GM19239 (cell line): ENCODE data around the gene SPTBN4.
"Not testable (repeated sequence)": the region's sequence is repeated elsewhere in the genome, so short reads cannot be mapped to it uniquely, and the experiment has no call there.

Source experiments
- DNase-seq: peaks from one replicate; pipeline ENCODE4 v3.0.0; 2011; ENCODE audit warnings: low spot score; ENCODE audit not compliant: insufficient read length
- FAIRE-seq: peaks from 2 replicates; lab custom pipeline; 2011; peaks lifted over from hg19 to GRCh38; lab: Jason Lieb, UNC

The SPTBN4 gene

DNA sequence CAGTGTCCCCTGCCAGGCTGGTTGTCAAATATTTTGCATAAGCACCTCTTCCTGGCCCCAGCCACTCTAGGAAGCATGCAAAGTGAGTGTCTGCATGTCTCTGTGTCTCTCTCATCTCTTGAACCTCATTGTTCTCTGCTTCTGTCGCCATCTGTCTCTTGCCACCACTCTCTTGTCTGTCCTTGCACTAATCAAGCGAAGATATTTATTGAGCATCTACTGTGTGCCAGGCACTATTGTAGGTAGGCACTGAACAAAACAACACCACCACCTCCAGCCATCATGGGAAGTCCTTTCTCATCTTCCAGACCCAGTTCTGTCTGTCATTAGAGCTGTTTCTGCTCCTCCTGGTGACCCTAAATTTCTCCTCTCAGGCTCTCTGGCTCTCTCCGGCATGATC, 57.9 kb downstream of the SPTBN4 start:
- FAIRE-seq (no peak), DNase-seq (no peak)

DNA sequence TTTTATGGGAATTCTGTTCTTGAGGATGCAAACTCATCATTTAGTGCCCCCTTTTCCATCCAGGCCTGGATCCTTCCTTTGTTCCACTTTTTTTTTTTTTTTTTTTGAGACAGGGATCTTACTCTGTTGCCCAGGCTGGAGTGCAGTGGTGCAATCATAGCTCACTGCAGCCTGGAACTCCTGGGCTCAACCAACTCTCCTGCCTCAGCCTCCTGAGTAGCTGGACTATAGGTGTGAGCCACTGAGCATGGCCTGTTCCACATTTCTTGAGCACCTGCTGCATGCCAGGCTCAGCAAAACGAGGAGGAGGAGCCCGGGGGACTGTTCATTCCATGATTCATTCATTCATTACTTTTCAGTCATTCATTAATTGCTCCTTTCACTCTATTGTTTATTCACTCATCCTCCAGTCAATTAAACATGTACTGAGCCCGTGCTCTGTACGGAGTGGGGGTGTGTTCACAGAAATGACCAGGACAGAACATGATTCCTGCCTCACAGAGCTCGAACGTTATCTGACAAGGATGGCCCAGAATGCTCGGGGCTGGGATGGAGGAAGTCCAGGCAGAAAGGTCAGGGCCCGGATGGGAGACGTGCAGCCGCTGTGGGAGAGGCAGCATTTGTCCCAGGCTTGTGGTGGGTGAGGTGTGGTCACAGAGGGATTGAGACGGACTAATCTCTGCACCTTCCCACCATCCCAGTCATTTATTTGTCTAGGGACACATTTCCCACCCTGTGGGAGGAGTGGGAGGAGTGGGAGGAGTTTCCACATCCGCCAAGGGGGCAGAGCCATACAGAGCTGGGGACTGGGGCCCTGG, 58.6 kb downstream of the SPTBN4 start:
- DNase-seq (no peak), FAIRE-seq (no peak)

DNA sequence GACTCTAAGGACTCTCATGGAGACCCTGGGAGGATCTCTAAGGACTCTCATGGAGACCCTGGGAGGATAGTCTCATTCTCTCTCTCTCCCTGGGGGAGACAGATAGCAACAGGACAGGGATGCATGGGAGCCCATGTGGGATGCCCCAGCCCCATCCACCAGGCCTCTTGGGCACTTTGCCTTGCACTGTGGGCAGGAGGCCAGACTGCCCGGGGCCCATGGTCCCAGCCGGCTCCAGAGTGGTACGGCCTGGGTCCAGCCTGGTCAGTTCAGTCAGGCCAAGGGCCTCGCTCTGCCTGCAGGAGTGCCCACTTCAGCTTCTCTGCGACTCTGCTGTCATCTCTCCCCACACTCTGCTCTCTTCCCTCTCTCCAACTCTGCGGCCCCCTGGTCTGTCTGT, 61.3 kb downstream of the SPTBN4 start:
- FAIRE-seq (no peak), DNase-seq (no peak)

DNA sequence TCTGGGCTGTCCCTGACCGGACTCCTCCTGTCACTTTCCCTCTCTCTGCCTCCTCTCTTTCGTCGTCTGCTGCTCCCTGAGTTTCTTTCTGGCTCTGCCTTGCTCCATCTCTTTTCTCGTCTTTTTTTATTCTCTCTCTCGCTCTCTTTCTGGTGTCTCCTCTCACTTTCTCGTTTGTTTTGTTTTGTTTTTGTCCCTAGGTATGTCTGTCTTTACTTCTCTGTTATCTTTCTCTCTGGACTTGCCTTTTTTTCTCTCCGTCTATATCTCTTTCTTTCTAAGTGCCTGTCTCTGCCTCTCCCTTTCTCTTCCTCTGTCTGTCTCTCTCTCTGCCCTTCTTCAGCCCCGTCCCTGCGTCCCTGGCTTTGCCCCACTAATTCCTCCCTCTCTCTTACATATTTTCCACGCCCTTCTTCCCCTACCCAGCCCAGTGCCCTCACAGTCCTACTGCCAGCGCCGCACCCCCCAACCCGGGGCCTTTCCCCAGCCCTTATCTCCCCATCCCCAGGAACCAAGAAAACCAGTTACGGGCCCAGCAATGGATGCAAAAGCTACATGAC, 61.8 kb downstream of the SPTBN4 start:
- no peak for DNase-seq
- FAIRE-seq: no peak

DNA sequence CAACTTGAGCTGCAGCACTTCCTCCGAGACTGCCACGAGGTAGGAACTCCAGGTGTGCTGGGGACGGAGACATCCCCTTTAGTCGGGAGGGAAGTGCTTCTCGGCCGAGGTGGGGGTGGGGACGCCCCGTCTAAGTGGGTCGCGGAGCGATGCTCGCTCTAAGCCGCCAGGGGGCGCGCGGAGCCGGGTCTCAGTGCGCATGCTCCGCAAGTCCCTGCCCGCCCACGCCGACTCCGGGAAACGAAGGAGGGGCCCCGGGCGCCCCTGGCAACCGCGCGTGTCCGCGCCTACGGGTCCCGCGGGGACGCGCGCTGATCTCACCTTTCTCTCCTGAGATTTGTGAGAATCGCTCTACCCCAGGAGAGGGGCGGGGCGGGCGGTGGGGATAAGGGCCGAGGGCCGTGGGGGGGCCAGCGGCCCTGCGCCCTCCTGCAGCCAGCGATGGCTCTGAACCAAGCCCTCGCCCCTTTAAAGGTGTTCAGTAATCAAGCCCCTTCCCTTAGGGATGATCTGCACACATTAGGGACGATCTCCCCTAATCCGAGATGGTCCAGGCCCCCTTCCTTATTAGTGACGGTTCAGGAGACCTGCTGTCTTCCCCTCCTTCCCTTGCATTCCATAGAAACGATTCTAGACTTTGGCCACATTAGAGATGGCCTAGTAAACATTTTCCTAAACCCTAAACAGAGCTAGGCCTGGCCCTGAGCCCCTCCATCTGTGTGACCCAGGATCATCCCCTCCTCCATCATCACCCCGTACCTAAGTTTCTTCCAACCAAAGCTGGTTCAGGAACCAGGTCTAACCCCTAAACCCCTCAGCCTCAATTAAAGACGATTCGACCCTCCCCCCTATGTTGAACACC, 62.5 kb downstream of the SPTBN4 start:
- FAIRE-seq: peak; percentile 93
- DNase-seq: peak; percentile 99

DNA sequence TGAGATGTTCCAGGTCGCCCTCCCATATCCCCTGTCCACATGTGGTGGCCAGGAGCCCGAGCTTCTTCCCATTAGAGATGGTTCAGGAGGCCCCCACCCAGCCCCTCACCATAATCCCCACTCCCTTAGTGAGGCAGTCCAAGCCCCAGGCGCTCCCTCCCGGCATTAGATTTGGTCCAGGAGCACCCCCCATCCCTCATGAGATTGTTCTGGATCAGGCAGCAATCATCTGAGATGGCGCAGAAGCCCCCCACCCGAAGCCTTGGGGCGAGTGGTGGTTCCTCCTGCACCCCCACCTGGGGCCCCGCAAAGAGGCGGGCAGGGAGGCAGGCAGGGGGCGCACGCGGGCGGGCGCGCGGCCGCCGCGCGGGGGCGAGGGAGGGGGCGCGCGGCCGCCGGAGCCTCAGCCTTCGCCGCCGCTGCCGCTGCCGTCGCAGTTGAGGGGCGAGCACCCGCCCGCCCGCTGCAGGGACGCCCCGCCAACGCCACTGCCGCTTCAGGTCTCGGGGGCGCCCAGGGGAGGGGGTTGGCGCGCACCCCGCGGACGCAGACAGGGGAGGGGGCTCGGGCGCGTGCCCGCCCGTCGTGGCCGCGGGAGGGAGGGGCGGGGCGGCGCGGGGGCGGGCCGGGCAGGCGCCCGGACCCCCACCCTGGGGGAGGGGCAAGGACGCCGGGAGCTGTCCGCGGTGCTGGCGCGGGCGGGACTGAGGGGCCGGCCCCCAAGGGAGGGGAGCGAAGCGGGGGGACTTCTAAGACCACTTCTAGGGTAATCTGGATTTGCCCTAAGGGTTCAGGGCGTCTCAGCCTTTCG, 63.5 kb downstream of the SPTBN4 start:
- DNase-seq (no peak), FAIRE-seq (no peak)

DNA sequence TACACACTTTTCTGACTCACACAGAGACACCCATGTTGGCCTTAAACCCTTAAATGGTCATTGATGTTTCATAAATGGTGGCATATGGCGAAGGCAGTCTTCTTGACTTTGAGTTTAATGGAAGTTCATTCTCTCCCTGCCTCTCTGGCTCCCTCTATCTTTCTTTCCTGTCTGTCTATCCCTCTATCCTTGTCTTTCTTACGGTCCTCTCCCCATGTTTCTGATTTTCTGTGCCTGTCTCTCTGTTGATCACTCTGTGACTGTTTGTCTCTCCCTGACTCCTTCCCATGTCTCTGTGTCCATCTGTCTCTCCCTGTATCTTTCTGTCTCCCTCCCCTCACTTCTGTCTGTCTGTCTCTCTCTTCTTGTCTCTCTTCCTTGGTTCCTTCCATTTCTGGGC, 66.7 kb downstream of the SPTBN4 start:
- DNase-seq (no peak), FAIRE-seq (no peak)

DNA sequence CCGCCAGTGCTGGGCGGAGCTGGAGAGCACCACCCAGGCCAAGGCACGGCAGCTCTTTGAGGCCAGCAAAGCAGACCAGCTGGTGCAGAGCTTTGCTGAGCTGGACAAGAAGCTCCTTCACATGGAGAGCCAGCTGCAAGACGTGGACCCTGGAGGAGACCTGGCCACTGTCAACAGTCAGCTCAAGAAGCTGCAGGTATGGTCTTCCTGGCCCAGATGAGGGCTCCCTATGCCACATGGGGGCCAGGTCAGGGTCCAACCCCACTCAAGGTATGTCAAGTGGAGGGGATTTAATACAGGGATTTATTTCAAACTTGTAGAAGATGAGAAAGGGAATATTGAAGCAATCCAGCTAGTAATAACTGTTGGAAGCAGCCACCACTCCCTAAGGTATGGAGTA, 67.3 kb downstream of the SPTBN4 start:
- no peak for FAIRE-seq
- no peak for DNase-seq

DNA sequence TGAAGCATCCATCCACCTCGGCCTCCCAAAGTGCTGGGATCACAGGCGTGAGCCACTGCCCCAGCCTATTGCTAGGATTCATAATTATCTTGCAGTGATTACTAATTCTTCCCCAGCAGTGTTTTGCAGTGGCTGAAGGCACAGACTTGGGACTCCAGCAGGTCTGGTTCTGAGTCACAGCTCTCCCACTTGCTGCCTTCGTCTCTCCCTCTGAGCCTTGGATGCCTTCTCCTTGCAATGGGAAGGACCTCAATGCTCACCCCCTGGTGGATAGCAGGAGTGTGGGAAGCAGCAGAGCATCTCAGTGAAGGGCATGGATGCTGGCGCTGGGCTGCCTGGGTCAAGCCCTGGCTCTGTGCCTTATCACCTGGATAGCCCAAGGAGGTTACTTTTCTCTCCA, 72.3 kb downstream of the SPTBN4 start:
- FAIRE-seq (no peak), DNase-seq (no peak)

DNA sequence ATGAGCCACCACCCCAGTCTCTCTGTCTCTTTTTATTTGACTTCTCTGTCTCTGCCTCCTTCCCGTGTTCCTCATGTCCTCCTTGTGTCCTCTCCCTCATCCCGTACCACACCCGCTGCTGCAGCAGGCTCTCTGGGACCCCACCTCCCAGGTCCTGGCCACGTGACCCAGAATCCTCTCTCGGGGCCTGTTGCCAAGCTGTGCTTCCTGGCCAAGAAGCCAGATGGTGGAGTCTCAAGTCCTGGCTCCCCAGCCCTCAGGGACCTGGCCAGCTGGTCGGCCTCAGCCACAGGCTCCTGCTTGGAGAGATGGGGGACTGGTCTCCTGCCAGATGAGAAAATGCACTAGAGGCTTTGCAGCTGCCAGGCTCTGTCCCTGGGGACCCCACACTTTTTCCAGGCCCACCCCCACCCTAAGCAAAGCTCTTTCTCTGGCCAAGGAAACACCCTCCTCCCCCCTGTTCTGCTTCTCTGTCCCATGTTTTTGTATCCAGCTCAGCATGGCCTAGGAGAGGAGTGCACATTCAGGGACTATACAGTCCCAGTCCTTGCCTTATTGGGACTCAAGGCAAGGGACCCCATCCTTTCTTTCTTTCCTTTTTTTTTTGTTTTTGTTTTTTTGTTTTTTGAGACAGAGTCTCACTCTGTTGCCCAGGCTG, 75.5 kb downstream of the SPTBN4 start:
- FAIRE-seq (no peak), DNase-seq (no peak)

DNA sequence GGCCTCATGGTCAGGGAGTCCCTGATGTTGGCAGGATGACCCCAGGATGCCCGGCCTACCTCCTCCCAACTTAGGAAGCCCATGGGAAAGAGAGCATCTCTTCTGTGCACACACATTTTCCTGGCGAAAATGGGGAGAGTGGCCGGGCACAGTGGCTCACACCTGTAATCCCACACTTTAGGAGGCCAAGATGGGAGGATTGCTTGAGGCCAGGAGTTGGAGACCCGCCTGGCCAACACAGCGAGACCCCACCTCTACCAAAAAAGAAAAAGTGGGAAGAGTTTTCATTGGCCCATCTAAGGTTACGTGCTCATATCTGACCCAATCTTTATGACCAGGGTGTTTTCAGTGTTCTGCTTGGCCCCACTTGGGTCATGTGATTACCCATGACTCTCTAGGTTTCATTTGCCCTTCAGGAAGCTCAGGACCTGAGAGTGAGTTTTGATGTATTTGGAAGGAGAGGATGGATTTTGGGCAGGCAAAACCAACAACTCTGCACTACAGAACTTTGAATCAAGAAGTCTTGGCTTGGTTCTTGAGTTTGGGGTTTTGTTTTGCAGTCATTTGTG, 76.3 kb downstream of the SPTBN4 start:
- DNase-seq (no peak), FAIRE-seq (no peak)

DNA sequence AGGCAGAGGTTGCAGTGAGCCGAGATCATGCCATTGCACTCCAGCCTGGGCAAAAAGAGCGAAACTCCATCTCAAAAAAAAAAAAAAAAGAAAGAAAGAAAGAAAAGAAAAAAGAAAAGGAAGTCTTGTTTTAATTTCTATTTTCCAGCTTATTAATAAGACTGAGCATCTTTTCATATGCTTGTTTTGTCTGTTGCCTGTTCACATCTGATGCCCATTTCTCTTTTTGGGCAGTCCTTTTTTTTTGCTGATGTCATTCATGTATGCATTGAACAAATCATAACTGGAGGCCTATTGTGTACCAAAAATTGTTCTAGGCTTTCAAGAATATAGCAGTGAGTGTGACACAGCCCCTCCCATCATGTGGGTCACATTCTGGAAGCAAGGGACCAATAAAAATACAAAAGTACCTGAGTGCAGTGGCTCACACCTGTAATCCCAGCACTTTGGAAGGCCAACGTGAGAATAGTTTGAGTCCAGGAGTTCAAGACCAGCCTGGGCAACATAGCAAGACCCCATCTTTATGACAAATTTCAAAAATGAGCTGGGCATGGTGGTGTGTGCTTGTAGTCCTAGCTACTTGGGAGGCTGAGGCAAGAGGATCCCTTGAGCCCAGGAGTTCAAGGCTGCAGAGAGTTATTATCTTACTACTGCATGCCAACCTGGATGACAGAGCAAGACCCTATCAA, 79.5 kb downstream of the SPTBN4 start:
- not testable (repeated sequence) for DNase-seq, FAIRE-seq

DNA sequence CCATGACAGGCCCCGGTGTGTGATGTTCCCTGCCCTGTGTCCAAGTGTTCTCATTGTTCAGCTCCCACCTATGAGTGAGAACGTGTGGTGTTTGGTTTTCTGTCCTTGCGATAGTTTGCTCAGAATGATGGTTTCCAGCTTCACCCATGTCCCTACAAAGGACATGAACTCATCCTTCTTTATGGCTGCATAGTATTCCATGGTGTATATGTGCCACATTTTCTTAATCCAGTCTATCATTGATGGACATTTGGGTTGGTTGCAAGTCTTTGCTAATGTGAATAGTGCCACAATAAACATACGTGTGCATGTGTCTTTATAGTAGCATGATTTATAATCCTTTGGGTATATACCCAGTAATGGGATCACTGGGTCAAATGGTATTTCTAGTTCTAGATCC, 80.4 kb downstream of the SPTBN4 start:
- not testable (repeated sequence) for DNase-seq, FAIRE-seq

DNA sequence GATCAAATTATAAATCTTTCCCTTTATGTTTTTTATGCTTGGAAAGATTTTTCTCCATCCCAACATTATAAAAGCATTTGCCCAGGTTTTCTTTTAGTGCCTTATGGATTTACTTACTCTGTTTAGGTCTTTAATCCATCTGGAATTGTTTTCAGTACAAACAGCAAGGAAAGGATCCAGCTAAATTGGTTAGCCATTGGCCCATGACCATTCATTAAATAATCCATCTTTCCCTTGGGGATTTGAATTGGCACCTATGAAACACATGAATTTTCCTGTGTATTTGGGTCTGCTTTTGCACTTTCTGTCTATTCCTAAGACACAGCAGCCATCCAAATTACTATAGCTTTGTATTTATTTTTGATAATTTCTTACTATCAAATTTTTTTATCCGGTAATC, 81.0 kb downstream of the SPTBN4 start:
- DNase-seq (no peak), FAIRE-seq (no peak)

DNA sequence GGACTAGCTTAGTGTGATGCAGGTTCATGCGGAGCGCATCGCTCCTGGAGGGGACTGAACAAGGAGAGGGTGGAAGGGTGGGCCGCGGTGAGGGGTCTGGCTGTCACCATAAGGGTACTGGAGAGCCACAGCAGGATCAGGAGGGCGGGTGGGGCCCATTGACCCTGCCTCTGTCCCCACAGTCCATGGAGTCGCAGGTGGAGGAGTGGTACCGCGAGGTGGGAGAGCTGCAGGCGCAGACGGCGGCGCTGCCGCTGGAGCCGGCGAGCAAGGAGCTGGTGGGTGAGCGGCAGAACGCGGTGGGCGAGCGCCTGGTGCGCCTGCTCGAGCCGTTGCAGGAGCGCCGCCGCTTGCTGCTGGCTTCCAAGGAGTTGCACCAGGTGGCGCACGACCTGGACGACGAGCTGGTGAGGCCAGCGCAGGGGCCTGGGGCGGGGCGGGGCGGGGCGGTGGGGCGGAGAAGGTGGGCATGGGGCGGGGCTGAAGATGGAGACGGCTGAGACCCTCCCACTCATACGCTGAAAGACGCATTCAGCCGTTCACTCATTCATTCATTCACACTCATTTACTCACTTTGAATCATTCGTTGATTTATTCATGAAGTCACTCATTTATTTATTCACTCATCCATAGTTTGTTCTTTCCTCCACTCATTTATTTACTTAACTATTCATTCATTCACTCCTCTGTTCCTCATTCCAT, 82.4 kb downstream of the SPTBN4 start:
- DNase-seq (peak; percentile 74), FAIRE-seq (no peak)

DNA sequence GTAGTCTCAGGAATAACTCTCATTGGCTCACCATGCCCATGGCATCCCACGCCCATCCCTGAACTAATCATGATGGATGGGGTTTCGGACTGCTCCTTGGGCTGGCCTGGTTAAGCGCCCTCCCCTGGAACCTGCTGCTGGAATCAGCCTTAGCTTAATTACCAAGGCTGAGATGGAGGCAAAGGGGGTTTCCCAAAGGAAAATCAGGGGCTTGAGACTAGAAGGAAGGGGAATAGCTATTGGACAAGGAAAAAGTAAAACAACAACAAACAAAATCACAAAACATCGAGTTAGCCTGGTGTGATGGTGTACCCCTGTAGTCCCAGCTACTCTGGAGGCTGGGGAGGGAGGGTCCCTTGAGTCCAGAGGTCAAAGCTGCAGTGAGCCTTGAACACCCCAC, 84.2 kb downstream of the SPTBN4 start:
- FAIRE-seq: no peak

DNA sequence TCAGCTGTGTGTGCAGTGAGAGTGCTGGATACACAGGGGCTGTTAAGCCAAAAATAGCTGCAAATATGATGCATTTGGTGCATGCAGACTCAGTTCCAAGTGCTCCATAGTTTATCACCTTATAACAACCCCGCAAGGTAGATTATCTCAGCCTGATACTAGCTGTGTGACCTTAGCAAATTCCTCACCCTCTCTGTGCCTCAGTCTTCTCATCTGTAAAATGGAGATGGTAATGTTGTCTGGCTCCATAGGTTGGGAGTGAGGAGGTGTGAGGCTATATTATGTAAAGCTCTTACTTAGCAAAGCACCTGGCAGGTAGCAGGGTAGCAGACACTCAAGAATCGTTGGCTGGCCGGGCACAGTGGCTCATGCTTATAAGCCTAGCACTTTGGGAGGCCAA, 86.0 kb downstream of the SPTBN4 start:
- DNase-seq: no peak
- no peak for FAIRE-seq

More for the DNA sequence above, 84.2 kb downstream of the SPTBN4 start:
- DNase-seq: no peak
